GM21390 (cell line): Measurements from ENCODE around the gene ACSS3.

Experiments
- ATAC-seq: cut with Tn5 transposase; IDR thresholded peaks from one replicate; pipeline ENCODE4 v1.9.1; 2021; ENCODE audit not compliant: unreplicated experiment

Gene ACSS3

GRCh38 chr12:81222846-81223592 lies 145.1 kb downstream of the ACSS3 start:
- no peak for ATAC-seq

GRCh38 chr12:81224626-81225025 lies 146.7 kb downstream of the ACSS3 start:
- ATAC-seq = no peak

- no peak for ATAC-seq
These were observed 151.9 kb downstream of the ACSS3 start for GRCh38 chr12:81229759-81230158.

GRCh38 chr12:81231574-81232368 lies 153.9 kb downstream of the ACSS3 start:
- ATAC-seq = no peak

GRCh38 chr12:81245458-81245857 lies 167.6 kb downstream of the ACSS3 start:
- no peak for ATAC-seq

GRCh38 chr12:81245907-81246570 lies 168.2 kb downstream of the ACSS3 start:
- ATAC-seq = no peak

GRCh38 chr12:81249976-81250375 lies 172.1 kb downstream of the ACSS3 start:
- no peak for ATAC-seq

GRCh38 chr12:81252228-81252627 lies 174.3 kb downstream of the ACSS3 start:
- ATAC-seq = no peak

GRCh38 chr12:81253360-81253759 lies 175.5 kb downstream of the ACSS3 start:
- ATAC-seq = no peak

- no peak for ATAC-seq
These were observed 177.6 kb downstream of the ACSS3 start for GRCh38 chr12:81255456-81255855.

GRCh38 chr12:81255947-81256346 lies 178.1 kb downstream of the ACSS3 start:
- no peak for ATAC-seq

GRCh38 chr12:81257947-81258551 lies 180.2 kb downstream of the ACSS3 start:
- no peak for ATAC-seq

- no peak for ATAC-seq
These were observed 181.5 kb downstream of the ACSS3 start for GRCh38 chr12:81259360-81259759.

GRCh38 chr12:81261508-81262207 lies 183.8 kb downstream of the ACSS3 start:
- no peak for ATAC-seq

- ATAC-seq = no peak
These were observed 185.2 kb downstream of the ACSS3 start for GRCh38 chr12:81263072-81263471.

- ATAC-seq = no peak
These were observed 192.5 kb downstream of the ACSS3 start for GRCh38 chr12:81270385-81270784.

GRCh38 chr12:81274637-81275529 lies 197.0 kb downstream of the ACSS3 start:
- ATAC-seq = no peak

- ATAC-seq = no peak
These were observed 206.3 kb downstream of the ACSS3 start for GRCh38 chr12:81284137-81284536.

- no peak for ATAC-seq
These were observed 210.8 kb downstream of the ACSS3 start for GRCh38 chr12:81288651-81289050.
